Stomach (tissue), 9 donors: ENCODE measurements around the gene OGFOD2. TPM values are rescaled to one million over a fixed set of nuclear protein-coding genes. Genes with fewer than 3 reads are reported as not detected.

Experiments
- DNase-seq, 2 donors: peaks; one replicate each; pipeline versions ENCODE4 v3.0.0 to v3.0.0-alpha.2; 2013 to 2019
- H3K27ac ChIP-seq, 5 donors: fragments of 200-600 bp in 4 of 5; sonication (generic) in 4 of 5; one replicate each; pipeline ENCODE4 v1.5.1; 2013 to 2019; ENCODE audit warnings: mild to moderate bottlenecking in 1 of 5, moderate library complexity in 1 of 5
- H3K27me3 ChIP-seq, 3 donors: fragments of 200-600 bp; sonication (generic); one replicate each; pipeline ENCODE4 v1.5.1; 2017 to 2019; ENCODE audit warnings: mixed run types in 1 of 3
- H3K36me3 ChIP-seq, 4 donors: fragments of 200-600 bp; sonication (generic); 1 replicate in 3 of 4; 2 replicates in 1 of 4; pipeline ENCODE4 v1.5.1; 2016 to 2019
- H3K4me1 ChIP-seq, 4 donors: fragments of 200-600 bp; sonication (generic); one replicate each; pipeline ENCODE4 v1.5.1; 2016 to 2019
- H3K4me3 ChIP-seq, 4 donors: fragments of 200-600 bp; sonication (generic) in 3 of 4; one replicate each; pipeline ENCODE4 v1.5.1; 2016 to 2019; ENCODE audit warnings: mild to moderate bottlenecking in 1 of 4
- H3K9me3 ChIP-seq, 4 donors: fragments of 200-600 bp; sonication (generic); one replicate each; pipeline ENCODE4 v1.5.1; 2016 to 2019
- CTCF ChIP-seq, 7 experiments: fragments of 450-650 bp in 4 of 7; fragments of 200-600 bp in 3 of 7; sonication (generic) in 3 of 7; IDR thresholded peaks; one replicate each; pipeline ENCODE4 v1.5.1; 2016 to 2019; ENCODE audit warnings: antibody characterized with exemption in 7 of 7, control low read depth in 2 of 7, mild to moderate bottlenecking in 1 of 7
- EP300 ChIP-seq: sonication (generic); formaldehyde crosslinking; IDR thresholded peaks from one replicate; pipeline ENCODE4 v1.6.1; 2017; ENCODE audit warnings: antibody characterized with exemption
- POLR2A ChIP-seq, 4 donors: fragments of 450-650 bp; IDR thresholded peaks; one replicate each; pipeline ENCODE4 v1.6.1; 2016; ENCODE audit warnings: antibody characterized with exemption in 4 of 4, control low read depth in 2 of 4, mild to moderate bottlenecking in 1 of 4, moderate library complexity in 1 of 4
- POLR2AphosphoS5 ChIP-seq, 3 donors: sonication (generic); formaldehyde crosslinking; IDR thresholded peaks; one replicate each; pipeline ENCODE4 v1.6.1; 2016; ENCODE audit warnings: antibody characterized with exemption in 3 of 3
- intact Hi-C: fragments of 100-400 bp; cut with DNase I; formaldehyde crosslinking; loops from one replicate; pipeline ENCODE4 v1.15.1; 2023; ENCODE audit warnings: low total_unique reads
- polyA plus RNA-seq, 3 donors: library from polyadenylated mRNA; stranded (reverse); fragments of 200-250 nt; gene quantifications; one replicate each; pipeline ENCODE4 v1.2.3, GENCODE V29; 2013
- small RNA-seq, 4 donors: library from RNA; depleted of rRNA; stranded (forward); fragments of <200 nt; gene quantifications; one replicate each; pipeline ENCODE3, GENCODE V24; 2016
- total RNA-seq, 5 donors: library from RNA; depleted of rRNA; stranded (reverse); fragments of >200 nt; gene quantifications; one replicate each; pipeline versions ENCODE4 v1.1.0 to v1.2.3, GENCODE V29; 2014 to 2016
- donor health status: healthy with polysubstance abuse.
- donor health status: Bipolar disorder and iron deficiency.
- donor health status: healthy.

Gene OGFOD2
- total and polyA plus RNA-seq, 8 donors = 1.7 to 29.2 (median 13.7) TPM

GRCh38 chr12:123029550-123029949, 54.5 kb downstream of the OGFOD2 start:
- H3K27me3 ChIP-seq = no peaks in the 10 kb centered on the region
- no peaks in the 10 kb centered on the region for H3K9me3 ChIP-seq
- no peak overlapping the region for H3K27ac ChIP-seq
- H3K36me3 ChIP-seq = peaks cover 3 to 70% (median 55%) of the 10 kb centered on the region in 4 donors
- H3K4me1 ChIP-seq = peaks cover 0 to 10% (median 0%) of the 10 kb centered on the region in 4 donors
- intact Hi-C loops = no loop called here
- H3K4me3 ChIP-seq = no peak overlapping the region
- TF ChIP-seq POLR2AphosphoS5 (IDR thresholded peaks at IDR 0.05) = no peak
- TF ChIP-seq CTCF (IDR thresholded peaks at IDR 0.05) = no peak
- TF ChIP-seq EP300 = no peak
- TF ChIP-seq POLR2A (IDR thresholded peaks at IDR 0.05) = no peak
- no peak for DNase-seq

Small RNA genes lying within 50 kb of the gene (small RNA-seq; reads per million reads assigned to genes)
- gene ARL6IP4 (0 reads per million in 4 donors), gene MIR4304 (0 reads per million in 4 donors)

Other genes with a start within 250 kb of the OGFOD2 start
- 1 to 10 TPM in 2 of 5 donors, under 1 TPM in 1, not detected in 2; 0.45 to 2.0 (median 1.2) TPM for gene HCAR1, start 244.4 kb upstream of the OGFOD2 start, total RNA-seq
- 1 to 10 TPM; 1.2 to 2.3 (median 2.1) TPM for gene HCAR1, start 244.4 kb upstream of the OGFOD2 start, polyA plus RNA-seq
- gene DENR, start 222.4 kb upstream of the OGFOD2 start, total RNA-seq = 10 to 100 TPM in 4 of 5 donors, 1 to 10 TPM in 1; 4.1 to 36.0 (median 18.8) TPM
- 10 to 100 TPM; 23.3 to 29.8 (median 23.6) TPM for gene DENR, start 222.4 kb upstream of the OGFOD2 start, polyA plus RNA-seq
- gene CCDC62, start 200.7 kb upstream of the OGFOD2 start, total RNA-seq = 1 to 10 TPM in 1 of 5 donors, under 1 TPM in 2, not detected in 2; 0.37 to 1.4 (median 0.58) TPM
- gene CCDC62, start 200.7 kb upstream of the OGFOD2 start, polyA plus RNA-seq = under 1 TPM in 2 of 3 donors, not detected in 1; 0.08 to 0.19 TPM
- gene HIP1R, start 139.8 kb upstream of the OGFOD2 start, total RNA-seq = 100 to 1,000 TPM in 4 of 5 donors, 10 to 100 TPM in 1; 67.6 to 395 (median 160) TPM
- 10 to 100 TPM; 52.1 to 69.6 (median 68.8) TPM for gene HIP1R, start 139.8 kb upstream of the OGFOD2 start, polyA plus RNA-seq
- 100 to 1,000 TPM in 1 of 5 donors, 10 to 100 TPM in 4; 13.4 to 105 (median 68.5) TPM for gene VPS37B, start 79.1 kb upstream of the OGFOD2 start, total RNA-seq
- 10 to 100 TPM; 31.3 to 44.0 (median 37.1) TPM for gene VPS37B, start 79.1 kb upstream of the OGFOD2 start, polyA plus RNA-seq
- gene ABCB9, start 8.8 kb upstream of the OGFOD2 start, total RNA-seq = 10 to 100 TPM in 1 of 5 donors, 1 to 10 TPM in 3, not detected in 1; 1.6 to 29.5 (median 3.6) TPM
- gene ABCB9, start 8.8 kb upstream of the OGFOD2 start, polyA plus RNA-seq = 1 to 10 TPM; 1.2 to 2.5 (median 1.9) TPM
- gene ARL6IP4, start 5.4 kb downstream of the OGFOD2 start, total RNA-seq = 100 to 1,000 TPM; 104 to 294 (median 181) TPM
- 100 to 1,000 TPM; 321 to 432 (median 386) TPM for gene ARL6IP4, start 5.4 kb downstream of the OGFOD2 start, polyA plus RNA-seq
- gene PITPNM2, start 175.8 kb downstream of the OGFOD2 start, total RNA-seq = 10 to 100 TPM in 3 of 5 donors, 1 to 10 TPM in 2; 5.2 to 28.1 (median 13.4) TPM
- gene PITPNM2, start 175.8 kb downstream of the OGFOD2 start, polyA plus RNA-seq = 1 to 10 TPM; 1.8 to 5.9 (median 4.6) TPM